OCI-LY7 (cell line): ENCODE measurements around the gene IRX5. TPM values are rescaled to one million over a fixed set of nuclear protein-coding genes. Genes with fewer than 3 reads are reported as not detected.

Experiments
- BruUV-seq: library from RNA; stranded (reverse); fragments of 400-500 nt; replicated peaks from 2 replicates; lab custom pipeline; 2021; lab: Mats Ljungman, UMichigan
- CTCF ChIA-PET: fragments of 300-600 bp; sonication (Branson Sonifier 250); formaldehyde crosslinking; loops from one replicate; lab custom pipeline; 2022; ENCODE audit warnings: antibody characterized with exemption; ENCODE audit not compliant: unreplicated experiment; lab: Charles Lee
- POLR2A ChIA-PET: fragments of 300-600 bp; sonication (Branson Sonifier 250); formaldehyde crosslinking; loops from one replicate; lab custom pipeline; 2022; ENCODE audit warnings: antibody characterized with exemption; lab: Charles Lee
- DNase-seq: peaks from one replicate; pipeline ENCODE4 v3.0.0-alpha.2; 2015; ENCODE audit warnings: low spot score
- H2AFZ ChIP-seq: fragments of 200-600 bp; sonication (generic), shearing (Covaris generic); 2 replicates; pipeline ENCODE4 v1.6.1; 2014; ENCODE audit warnings: mild to moderate bottlenecking, antibody characterized with exemption, low read length, moderate library complexity
- H3K27ac ChIP-seq: fragments of 200-600 bp; sonication (generic); 2 replicates; pipeline ENCODE4 v1.5.1; 2014; ENCODE audit warnings: mixed run types, low read depth, mild to moderate bottlenecking, moderate library complexity, low read length, inconsistent platforms; ENCODE audit not compliant: poor library complexity, severe bottlenecking
- H3K36me3 ChIP-seq: fragments of 200-600 bp; sonication (generic); 2 replicates; pipeline ENCODE4 v1.6.1; 2014; ENCODE audit warnings: mild to moderate bottlenecking, antibody characterized with exemption, low read length, moderate library complexity, mixed read lengths; ENCODE audit not compliant: insufficient read depth
- H3K4me1 ChIP-seq: fragments of 200-600 bp; sonication (generic); 2 replicates; pipeline ENCODE4 v1.5.1; 2014; ENCODE audit warnings: mild to moderate bottlenecking, low read length; ENCODE audit not compliant: insufficient read depth, poor library complexity, severe bottlenecking
- H3K4me2 ChIP-seq: fragments of 200-600 bp; sonication (generic); 2 replicates; pipeline ENCODE4 v1.6.1; 2014; ENCODE audit warnings: mild to moderate bottlenecking, low read length
- H3K4me3 ChIP-seq: fragments of 200-600 bp; sonication (generic); 2 replicates; pipeline ENCODE4 v1.5.1; 2014; ENCODE audit warnings: mild to moderate bottlenecking, low read depth, low read length; ENCODE audit not compliant: poor library complexity, severe bottlenecking
- H3K79me2 ChIP-seq: fragments of 200-600 bp; sonication (generic); 2 replicates; pipeline ENCODE4 v1.6.1; 2016; ENCODE audit warnings: low read depth, mild to moderate bottlenecking, low read length, moderate library complexity, mixed read lengths; ENCODE audit not compliant: insufficient read depth
- H3K9me2 ChIP-seq: fragments of 200-600 bp; sonication (generic); 2 replicates; pipeline ENCODE4 v1.6.1; 2016; ENCODE audit warnings: mild to moderate bottlenecking, low read length, mixed read lengths; ENCODE audit not compliant: insufficient read depth
- H3K9me3 ChIP-seq: fragments of 200-600 bp; sonication (generic); 2 replicates; pipeline ENCODE4 v1.6.1; 2014; ENCODE audit warnings: mild to moderate bottlenecking, mixed run types, low read length, mixed read lengths
- H4K20me1 ChIP-seq: fragments of 200-600 bp; sonication (generic); 2 replicates; pipeline ENCODE4 v1.6.1; 2014; ENCODE audit warnings: mild to moderate bottlenecking, antibody characterized with exemption, low read length, moderate library complexity, mixed read lengths; ENCODE audit not compliant: insufficient read depth
- EZH2phosphoT487 ChIP-seq: fragments of 200-600 bp; sonication (generic); IDR thresholded peaks from 2 replicates; pipeline ENCODE4 v1.6.1; 2018; ENCODE audit warnings: low read depth, borderline replicate concordance, mild to moderate bottlenecking, mixed run types, antibody characterized with exemption, low read length, moderate library complexity, mixed read lengths
- intact Hi-C: fragments of 100-400 bp; cut with micrococcal nuclease; formaldehyde crosslinking; loops from one replicate; pipeline ENCODE4 v1.10.0; 2022; ENCODE audit not compliant: unreplicated experiment
- total RNA-seq, 2 experiments: library from RNA; depleted of rRNA in 1 of 2; stranded (reverse); fragments of >200 nt in 1 of 2; shearing (Covaris generic) in 1 of 2; gene quantifications; 2 replicates each; pipeline ENCODE4 v1.2.3, GENCODE V29; 2014 to 2022
- TF ChIP-seq, protein P1 (sequence below): fragments of 200-600 bp; sonication (generic); conservative IDR thresholded peaks from 2 replicates; pipeline ENCODE4 v1.5.1; 2014; ENCODE audit warnings: mild to moderate bottlenecking, antibody characterized with exemption, low read length, moderate library complexity, mixed read lengths

The IRX5 gene
- total RNA-seq, 2 experiments from 2014 or later = 5.1 to 5.9 TPM

DNA sequence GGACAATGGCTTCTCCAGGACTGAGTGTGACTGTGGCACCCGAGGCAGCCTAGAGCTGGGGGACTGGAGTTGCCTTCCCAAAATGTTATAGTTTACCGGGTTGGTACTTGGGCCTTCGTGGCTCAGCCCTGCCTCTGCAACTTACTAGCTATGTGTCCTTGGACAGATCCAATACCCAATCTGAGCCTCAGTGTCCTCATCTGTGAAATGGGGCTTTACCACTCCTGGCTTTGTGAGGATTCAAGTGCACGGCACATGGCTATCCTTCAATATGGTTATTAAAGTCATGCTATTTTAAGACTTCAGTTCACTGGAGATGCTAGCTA is 9.6 kb downstream of the IRX5 start:
- Histone ChIP-seq H3K4me2 (no peak overlapping the region), H3K4me3 (no peak overlapping the region), H2AFZ (no peak overlapping the region), H4K20me1 (no peaks in the 10 kb centered on the region), H3K36me3 (no peaks in the 10 kb centered on the region), H3K9me3 (no peaks in the 10 kb centered on the region), H3K79me2 (no peaks in the 10 kb centered on the region), H3K9me2 (no peaks in the 10 kb centered on the region), H3K4me1 (no peaks in the 10 kb centered on the region), H3K27ac (no peak overlapping the region)
- DNase-seq = no peak
- TF ChIP-seq EZH2phosphoT487 = no peak
- TF ChIP-seq, protein P1, sequence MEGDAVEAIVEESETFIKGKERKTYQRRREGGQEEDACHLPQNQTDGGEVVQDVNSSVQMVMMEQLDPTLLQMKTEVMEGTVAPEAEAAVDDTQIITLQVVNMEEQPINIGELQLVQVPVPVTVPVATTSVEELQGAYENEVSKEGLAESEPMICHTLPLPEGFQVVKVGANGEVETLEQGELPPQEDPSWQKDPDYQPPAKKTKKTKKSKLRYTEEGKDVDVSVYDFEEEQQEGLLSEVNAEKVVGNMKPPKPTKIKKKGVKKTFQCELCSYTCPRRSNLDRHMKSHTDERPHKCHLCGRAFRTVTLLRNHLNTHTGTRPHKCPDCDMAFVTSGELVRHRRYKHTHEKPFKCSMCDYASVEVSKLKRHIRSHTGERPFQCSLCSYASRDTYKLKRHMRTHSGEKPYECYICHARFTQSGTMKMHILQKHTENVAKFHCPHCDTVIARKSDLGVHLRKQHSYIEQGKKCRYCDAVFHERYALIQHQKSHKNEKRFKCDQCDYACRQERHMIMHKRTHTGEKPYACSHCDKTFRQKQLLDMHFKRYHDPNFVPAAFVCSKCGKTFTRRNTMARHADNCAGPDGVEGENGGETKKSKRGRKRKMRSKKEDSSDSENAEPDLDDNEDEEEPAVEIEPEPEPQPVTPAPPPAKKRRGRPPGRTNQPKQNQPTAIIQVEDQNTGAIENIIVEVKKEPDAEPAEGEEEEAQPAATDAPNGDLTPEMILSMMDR = no peak
- intact Hi-C loops = no loop called here
- ChIA-PET POLR2A (no interaction called here), CTCF (no interaction called here)
- BruUV-seq = no TSS peak

DNA sequence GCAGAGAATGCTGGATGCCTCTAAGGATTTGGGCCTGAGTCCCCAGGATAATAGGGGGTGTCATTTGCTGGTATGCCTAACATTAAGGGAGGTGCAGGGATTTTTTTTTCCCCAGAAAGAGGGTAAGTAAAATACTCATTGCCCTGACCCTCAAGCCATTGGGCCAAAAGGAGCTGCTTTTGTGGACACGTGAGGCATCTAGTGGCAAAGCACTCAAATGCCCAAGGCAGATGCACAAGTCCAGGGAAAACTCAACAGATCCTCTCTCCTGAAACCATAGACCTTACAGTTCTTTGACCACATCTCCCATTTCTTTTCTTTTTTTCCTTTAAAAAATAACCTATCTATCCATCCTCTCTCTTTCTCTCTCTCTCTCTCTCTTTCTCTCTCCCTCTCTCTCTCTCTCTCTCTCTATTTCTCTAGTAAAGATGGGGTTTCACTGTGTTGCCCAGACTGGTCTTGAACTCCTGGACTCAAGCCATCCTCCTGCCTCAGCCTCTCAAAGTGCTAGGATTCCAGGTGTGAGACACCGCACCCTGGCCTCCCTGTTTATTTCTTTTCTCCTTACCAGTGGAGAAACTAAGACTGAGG is 11.8 kb downstream of the IRX5 start:
- no peaks in the 10 kb centered on the region for H3K79me2 ChIP-seq
- no peaks in the 10 kb centered on the region for H3K36me3 ChIP-seq
- TF ChIP-seq, protein P1 = peak; percentile 53
- TF ChIP-seq EZH2phosphoT487 = no peak
- DNase-seq = peak; percentile 19
- CTCF ChIA-PET = no interaction called here
- H3K4me2 ChIP-seq = no peak overlapping the region
- POLR2A ChIA-PET = interaction anchor here (0.7 kb wide), 1 partner anchor 480 kb away, joined by 3 read pairs; no protein-coding TSS in a partner anchor
- no peaks in the 10 kb centered on the region for H3K9me2 ChIP-seq
- no peaks in the 10 kb centered on the region for H4K20me1 ChIP-seq
- intact Hi-C loops = no loop called here
- no peaks in the 10 kb centered on the region for H3K4me1 ChIP-seq
- BruUV-seq = no TSS peak
- no peaks in the 10 kb centered on the region for H3K9me3 ChIP-seq
- no peak overlapping the region for H3K27ac ChIP-seq
- no peak overlapping the region for H2AFZ ChIP-seq
- H3K4me3 ChIP-seq = no peak overlapping the region

DNA sequence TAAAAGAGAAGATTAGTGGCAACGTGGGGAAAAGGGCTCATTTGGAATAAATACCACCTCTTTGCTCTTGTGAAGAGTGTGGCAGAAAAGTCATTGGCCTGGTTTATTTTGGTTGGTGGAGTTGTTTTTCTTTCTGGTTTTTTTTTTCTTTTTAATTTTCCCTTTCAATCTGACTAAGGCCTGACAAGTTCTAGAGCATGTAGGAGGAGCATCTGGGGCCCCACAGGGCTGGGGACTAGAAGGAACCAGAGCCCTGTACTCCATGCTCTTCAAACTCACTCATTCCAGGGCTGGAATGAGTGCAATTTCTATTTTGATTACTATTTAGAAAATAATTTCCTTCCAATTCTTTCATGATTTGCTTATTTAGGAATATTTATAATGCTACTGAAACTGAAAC is 13.3 kb downstream of the IRX5 start:
- ChIA-PET CTCF (no interaction called here), POLR2A (no interaction called here)
- BruUV-seq = no TSS peak
- H3K4me3 ChIP-seq = no peak overlapping the region
- no peak overlapping the region for H2AFZ ChIP-seq
- TF ChIP-seq, protein P1 = no peak
- no peak for TF ChIP-seq EZH2phosphoT487
- no peaks in the 10 kb centered on the region for H3K36me3 ChIP-seq
- H3K4me1 ChIP-seq = no peaks in the 10 kb centered on the region
- H3K9me2 ChIP-seq = no peaks in the 10 kb centered on the region
- intact Hi-C loops = no loop called here
- DNase-seq = no peak
- H4K20me1 ChIP-seq = no peaks in the 10 kb centered on the region
- H3K9me3 ChIP-seq = no peaks in the 10 kb centered on the region
- H3K4me2 ChIP-seq = no peak overlapping the region
- no peaks in the 10 kb centered on the region for H3K79me2 ChIP-seq
- H3K27ac ChIP-seq = no peak overlapping the region
